MCF 10A (cell line): Measurements from ENCODE around the gene TRAPPC12. TPM values are rescaled to one million over a fixed set of nuclear protein-coding genes. Genes with fewer than 3 reads are reported as not detected.

Experiments used
- BruUV-seq: library from RNA; stranded (reverse); fragments of 400-500 nt; replicated peaks from 2 replicates; lab custom pipeline; 2021; lab: Mats Ljungman, UMichigan
- CTCF ChIA-PET: fragments of 300-600 bp; sonication (Branson Sonifier 250); formaldehyde crosslinking; extraction: SDS; loops from one replicate; lab custom pipeline; 2021; ENCODE audit warnings: antibody characterized with exemption, inconsistent platforms; lab: Yijun Ruan, JAX
- POLR2A ChIA-PET: fragments of 300-600, 350-650 bp; sonication (Branson Sonifier 250); formaldehyde crosslinking; extraction: SDS; loops from one replicate; lab custom pipeline; 2020; ENCODE audit warnings: antibody characterized with exemption, inconsistent platforms; lab: Yijun Ruan, JAX
- DNase-seq: peaks from one replicate; pipeline ENCODE4 v3.0.0-alpha.2; 2018; ENCODE audit not compliant: unreplicated experiment
- H3K27ac Mint-ChIP-seq: one replicate; pipeline ENCODE4 v1.8.0; 2022; ENCODE audit warnings: mild to moderate bottlenecking, low read depth, mixed read lengths; ENCODE audit not compliant: unreplicated experiment
- H3K27me3 Mint-ChIP-seq: one replicate; pipeline ENCODE4 v1.8.0; 2022; ENCODE audit warnings: mixed read lengths; ENCODE audit not compliant: insufficient read depth, unreplicated experiment
- H3K36me3 Mint-ChIP-seq: one replicate; pipeline ENCODE4 v1.8.0; 2022; ENCODE audit warnings: mild to moderate bottlenecking, moderate library complexity, mixed read lengths; ENCODE audit not compliant: insufficient read depth, unreplicated experiment
- H3K4me1 Mint-ChIP-seq: one replicate; pipeline ENCODE4 v1.8.0; 2022; ENCODE audit warnings: mixed read lengths; ENCODE audit not compliant: insufficient read depth, unreplicated experiment
- H3K4me3 Mint-ChIP-seq: one replicate; pipeline ENCODE4 v1.8.0; 2022; ENCODE audit warnings: mild to moderate bottlenecking, moderate library complexity, mixed read lengths; ENCODE audit not compliant: unreplicated experiment
- H3K9me3 Mint-ChIP-seq: one replicate; pipeline ENCODE4 v1.8.0; 2022; ENCODE audit warnings: mixed read lengths; ENCODE audit not compliant: unreplicated experiment
- intact Hi-C: fragments of 100-400 bp; cut with micrococcal nuclease; formaldehyde crosslinking; loops from 2 replicates; pipeline ENCODE4 v1.14.1; 2022
- total RNA-seq: library from RNA; stranded (reverse); gene quantifications from 2 replicates; pipeline ENCODE4 v1.2.3, GENCODE V29; 2022
- TF ChIP-seq, protein P1 (sequence below): fragments of 200-600 bp; IDR thresholded peaks from one replicate; pipeline ENCODE4 v1.8.0; 2022; ENCODE audit warnings: antibody characterized with exemption, mild to moderate bottlenecking; ENCODE audit not compliant: unreplicated experiment

The TRAPPC12 gene
- total RNA-seq, 1 experiment from 2014 or later: 84.4 TPM

DNA sequence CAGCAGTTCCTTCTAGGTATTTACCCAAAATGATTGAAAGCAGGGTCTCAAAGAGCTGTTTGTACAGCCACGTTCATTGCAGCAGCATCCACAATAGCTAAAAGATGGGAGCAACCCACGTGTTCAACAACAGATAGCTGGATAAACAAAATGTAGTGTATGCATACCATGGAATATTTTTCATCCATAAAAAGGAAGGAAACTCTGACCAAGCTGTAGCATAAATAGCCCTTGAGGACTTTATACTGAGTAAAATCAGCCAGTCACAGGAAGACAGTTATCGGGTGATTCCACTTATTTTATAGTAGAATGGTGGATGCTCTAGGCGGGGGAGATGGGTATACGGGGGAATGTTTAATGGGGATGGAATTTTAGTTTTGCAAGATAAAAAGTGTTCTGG, 7.5 kb downstream of the TRAPPC12 start:
- H3K4me3 Mint-ChIP-seq: no peak overlapping the region
- intact Hi-C loops: no loop called here
- H3K4me1 Mint-ChIP-seq: no peaks in the 10 kb centered on the region
- ChIA-PET POLR2A (interaction anchor here (2.2 kb wide), 1 partner anchor 73 kb away, joined by 5 read pairs; no protein-coding TSS in a partner anchor), CTCF (interaction anchor here (1.2 to 2.7 kb wide), 2 partner anchors 37 kb away, joined by 4 to 11 read pairs; no protein-coding TSS in a partner anchor)
- DNase-seq: no peak
- peaks cover 44% of the 10 kb centered on the region for H3K36me3 Mint-ChIP-seq
- H3K27me3 Mint-ChIP-seq: no peaks in the 10 kb centered on the region
- no peak overlapping the region for H3K27ac Mint-ChIP-seq
- BruUV-seq: no TSS peak
- TF ChIP-seq, protein P1, sequence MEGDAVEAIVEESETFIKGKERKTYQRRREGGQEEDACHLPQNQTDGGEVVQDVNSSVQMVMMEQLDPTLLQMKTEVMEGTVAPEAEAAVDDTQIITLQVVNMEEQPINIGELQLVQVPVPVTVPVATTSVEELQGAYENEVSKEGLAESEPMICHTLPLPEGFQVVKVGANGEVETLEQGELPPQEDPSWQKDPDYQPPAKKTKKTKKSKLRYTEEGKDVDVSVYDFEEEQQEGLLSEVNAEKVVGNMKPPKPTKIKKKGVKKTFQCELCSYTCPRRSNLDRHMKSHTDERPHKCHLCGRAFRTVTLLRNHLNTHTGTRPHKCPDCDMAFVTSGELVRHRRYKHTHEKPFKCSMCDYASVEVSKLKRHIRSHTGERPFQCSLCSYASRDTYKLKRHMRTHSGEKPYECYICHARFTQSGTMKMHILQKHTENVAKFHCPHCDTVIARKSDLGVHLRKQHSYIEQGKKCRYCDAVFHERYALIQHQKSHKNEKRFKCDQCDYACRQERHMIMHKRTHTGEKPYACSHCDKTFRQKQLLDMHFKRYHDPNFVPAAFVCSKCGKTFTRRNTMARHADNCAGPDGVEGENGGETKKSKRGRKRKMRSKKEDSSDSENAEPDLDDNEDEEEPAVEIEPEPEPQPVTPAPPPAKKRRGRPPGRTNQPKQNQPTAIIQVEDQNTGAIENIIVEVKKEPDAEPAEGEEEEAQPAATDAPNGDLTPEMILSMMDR: no peak
- H3K9me3 Mint-ChIP-seq: no peaks in the 10 kb centered on the region

DNA sequence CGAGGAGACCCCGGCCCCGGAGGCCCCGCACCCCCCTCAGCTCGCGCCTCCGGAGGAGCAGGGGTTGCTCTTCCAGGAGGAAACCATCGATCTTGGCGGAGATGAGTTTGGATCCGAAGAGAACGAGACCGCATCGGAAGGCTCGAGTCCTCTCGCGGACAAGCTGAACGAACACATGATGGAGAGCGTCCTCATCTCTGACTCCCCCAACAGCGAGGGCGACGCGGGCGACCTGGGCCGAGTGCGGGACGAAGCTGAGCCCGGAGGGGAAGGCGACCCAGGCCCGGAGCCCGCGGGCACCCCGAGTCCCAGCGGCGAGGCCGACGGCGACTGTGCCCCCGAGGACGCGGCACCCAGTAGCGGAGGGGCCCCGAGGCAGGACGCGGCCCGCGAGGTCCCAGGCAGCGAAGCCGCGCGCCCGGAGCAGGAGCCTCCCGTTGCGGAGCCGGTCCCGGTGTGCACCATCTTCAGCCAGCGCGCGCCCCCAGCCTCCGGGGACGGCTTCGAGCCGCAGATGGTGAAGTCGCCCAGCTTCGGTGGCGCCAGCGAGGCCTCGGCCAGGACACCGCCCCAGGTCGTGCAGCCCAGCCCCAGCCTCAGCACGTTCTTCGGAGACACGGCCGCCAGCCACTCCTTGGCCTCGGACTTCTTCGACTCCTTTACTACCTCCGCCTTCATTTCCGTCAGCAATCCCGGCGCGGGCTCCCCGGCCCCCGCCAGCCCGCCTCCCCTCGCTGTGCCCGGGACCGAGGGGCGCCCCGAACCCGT, 8.3 kb downstream of the TRAPPC12 start:
- Mint-ChIP-seq H3K4me1 (no peaks in the 10 kb centered on the region), H3K27me3 (no peaks in the 10 kb centered on the region), H3K9me3 (no peaks in the 10 kb centered on the region), H3K4me3 (no peak overlapping the region), H3K27ac (no peak overlapping the region), H3K36me3 (peaks cover 46% of the 10 kb centered on the region)
- CTCF ChIA-PET: interaction anchor here (0.6 to 1.2 kb wide), 3 partner anchors 8 to 122 kb away, joined by 3 to 4 read pairs (median 4); partner anchors contain the start of gene TRAPPC12
- TF ChIP-seq, protein P1: no peak
- BruUV-seq: no TSS peak
- POLR2A ChIA-PET: no interaction called here
- DNase-seq: no peak
- intact Hi-C loops: no loop called here

DNA sequence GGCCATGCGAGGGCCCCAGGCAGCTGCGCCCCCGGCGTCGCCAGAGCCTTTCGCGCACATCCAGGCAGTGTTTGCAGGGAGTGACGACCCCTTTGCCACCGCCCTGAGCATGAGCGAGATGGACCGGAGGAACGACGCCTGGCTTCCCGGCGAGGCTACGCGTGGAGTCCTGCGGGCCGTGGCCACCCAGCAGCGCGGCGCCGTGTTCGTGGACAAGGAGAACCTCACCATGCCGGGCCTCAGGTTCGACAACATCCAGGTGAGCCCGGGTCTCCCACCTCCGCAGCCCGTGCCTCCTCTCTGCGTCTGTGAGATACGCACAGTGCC, 8.9 kb downstream of the TRAPPC12 start:
- BruUV-seq: no TSS peak
- CTCF ChIA-PET: interaction anchor here (0.7 to 1.2 kb wide), 2 partner anchors 9 to 35 kb away, joined by 4 read pairs; partner anchors contain the start of gene TRAPPC12
- Mint-ChIP-seq H3K4me3 (no peak overlapping the region), H3K9me3 (no peaks in the 10 kb centered on the region), H3K27me3 (no peaks in the 10 kb centered on the region), H3K36me3 (peaks cover 47% of the 10 kb centered on the region), H3K27ac (no peak overlapping the region), H3K4me1 (no peaks in the 10 kb centered on the region)
- intact Hi-C loops: no loop called here
- no peak for DNase-seq
- POLR2A ChIA-PET: no interaction called here
- TF ChIP-seq, protein P1: no peak

DNA sequence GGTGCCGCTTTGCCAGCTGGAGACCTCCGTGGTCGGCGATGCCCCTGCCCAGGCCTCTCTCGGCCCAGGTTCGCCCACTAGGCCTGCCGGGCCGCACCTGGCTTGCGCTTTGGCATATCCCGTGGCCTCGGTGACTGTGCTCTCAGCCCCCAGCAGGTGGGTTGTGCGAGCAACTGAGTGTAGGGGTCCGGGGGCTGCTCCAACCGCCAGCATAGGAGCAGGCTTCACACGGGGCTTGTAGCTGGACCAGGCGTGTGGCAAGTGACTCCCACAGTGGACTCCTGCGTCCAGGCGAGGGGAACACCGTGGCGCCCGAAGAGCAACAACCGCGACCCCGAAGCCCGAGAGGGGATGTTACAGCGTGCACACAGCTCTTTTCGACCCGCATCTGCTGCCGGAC, 9.7 kb downstream of the TRAPPC12 start:
- TF ChIP-seq, protein P1: no peak
- DNase-seq: no peak
- Mint-ChIP-seq H3K4me3 (no peak overlapping the region), H3K9me3 (no peaks in the 10 kb centered on the region), H3K36me3 (peaks cover 39% of the 10 kb centered on the region), H3K27ac (peak overlapping the region; percentile 49), H3K27me3 (no peaks in the 10 kb centered on the region), H3K4me1 (no peaks in the 10 kb centered on the region)
- ChIA-PET POLR2A (no interaction called here), CTCF (no interaction called here)
- intact Hi-C loops: no loop called here
- BruUV-seq: no TSS peak
